ENCODE measurements around the gene ETS1.

Gene ETS1

GRCh38 chr11:128432926-128433325 lies 154.4 kb downstream of the ETS1 start:
- no peak overlapping the region for H3K4me3 ChIP-seq (replicated peaks in 1 of 2; ENCODE audit: low read depth in 2 of 2, low read length in 2 of 2)
- DNase-seq (ENCODE audit: low read depth in 2 of 2): no peak
- TF ChIP-seq CTCF (IDR thresholded peaks at IDR 0.05; ENCODE audit: low read depth, low read length): no peak

- H3K4me3 ChIP-seq (replicated peaks in 1 of 2; ENCODE audit: low read depth in 2 of 2, low read length in 2 of 2): no peak overlapping the region
- DNase-seq (ENCODE audit: low read depth in 2 of 2): no peak
- TF ChIP-seq CTCF (IDR thresholded peaks at IDR 0.05; ENCODE audit: low read depth, low read length): no peak
Measured at GRCh38 chr11:128431931-128432330, 155.4 kb downstream of the ETS1 start.

- no peak for TF ChIP-seq CTCF (IDR thresholded peaks at IDR 0.05; ENCODE audit: low read depth, low read length)
- no peak for DNase-seq (ENCODE audit: low read depth in 2 of 2)
- H3K4me3 ChIP-seq (replicated peaks in 1 of 2; ENCODE audit: low read depth in 2 of 2, low read length in 2 of 2): no peak overlapping the region
Measured at GRCh38 chr11:128428935-128429334, 158.4 kb downstream of the ETS1 start.

GRCh38 chr11:128424851-128425285 lies 162.5 kb downstream of the ETS1 start:
- H3K4me3 ChIP-seq (replicated peaks in 1 of 2; ENCODE audit: low read depth in 2 of 2, low read length in 2 of 2): no peak overlapping the region
- DNase-seq (ENCODE audit: low read depth in 2 of 2): peak; percentile 58 to 66
- TF ChIP-seq CTCF (IDR thresholded peaks at IDR 0.05; ENCODE audit: low read depth, low read length): no peak

- no peak for TF ChIP-seq CTCF (IDR thresholded peaks at IDR 0.05; ENCODE audit: low read depth, low read length)
- peak; percentile 20 to 68 for DNase-seq (ENCODE audit: low read depth in 2 of 2)
- H3K4me3 ChIP-seq (replicated peaks in 1 of 2; ENCODE audit: low read depth in 2 of 2, low read length in 2 of 2): no peak overlapping the region
Measured at GRCh38 chr11:128424271-128424711, 163.1 kb downstream of the ETS1 start.

GRCh38 chr11:128422576-128423370 lies 164.6 kb downstream of the ETS1 start:
- DNase-seq (ENCODE audit: low read depth in 2 of 2): no peak
- TF ChIP-seq CTCF (IDR thresholded peaks at IDR 0.05; ENCODE audit: low read depth, low read length): no peak
- no peak overlapping the region for H3K4me3 ChIP-seq (replicated peaks in 1 of 2; ENCODE audit: low read depth in 2 of 2, low read length in 2 of 2)
